ENCODE results near the gene ZC3H12D.
"Not testable (repeated sequence)": the region's sequence is repeated elsewhere in the genome, so short reads cannot be mapped to it uniquely, and the experiment has no call there.

ZC3H12D gene

DNA sequence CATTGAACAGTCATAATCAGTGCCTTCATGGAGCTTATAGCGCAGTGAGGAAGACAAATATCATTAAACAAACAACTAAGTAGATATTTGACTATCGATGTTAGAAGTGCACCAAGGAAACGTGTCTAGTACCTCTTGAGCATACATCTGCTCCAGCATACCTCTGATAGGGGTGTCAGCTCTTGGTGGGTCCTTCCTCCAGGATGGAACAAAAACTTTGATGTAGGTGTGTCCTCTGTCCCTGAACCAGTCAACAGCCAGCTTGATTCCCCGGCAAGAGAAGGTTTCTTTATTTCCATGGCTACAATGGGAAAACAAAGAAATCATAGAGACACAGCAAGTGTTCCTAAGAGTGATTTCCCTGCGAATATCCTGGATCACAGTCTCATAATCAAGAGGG, 23.1 kb downstream of the ZC3H12D start:
- Histone ChIP-seq H3K4me3 (ENCODE audit: low read length) (no peak overlapping the region), H4K20me1 (ENCODE audit: control insufficient read depth, insufficient read depth, low read depth, low read length) (no peaks in the 10 kb centered on the region), H3K4me1 (ENCODE audit: control insufficient read depth, low read length) (peaks cover 27% of the 10 kb centered on the region), H3K27me3 (ENCODE audit: control insufficient read depth, low read length) (no peaks in the 10 kb centered on the region), H3K79me2 (ENCODE audit: control insufficient read depth, low read length) (peaks cover 40% of the 10 kb centered on the region), H3K9me2 (replicated peaks; ENCODE audit: control insufficient read depth, low read length) (no peaks in the 10 kb centered on the region), H3K36me3 (ENCODE audit: control insufficient read depth, low read length) (peaks cover 79% of the 10 kb centered on the region), H3F3A (ENCODE audit: control insufficient read depth, insufficient read depth) (peaks cover 8% of the 10 kb centered on the region; the same call in 1 of the 2 replicates), H3K4me2 (ENCODE audit: low read length) (no peak overlapping the region), H3K27ac (ENCODE audit: low read depth, low read length) (no peak overlapping the region), H3K9me3 (ENCODE audit: control insufficient read depth, insufficient read depth, low read length) (no peaks in the 10 kb centered on the region)
- no peak for TF ChIP-seq EZH2phosphoT487 (IDR thresholded peaks at IDR 0.05; ENCODE audit: borderline replicate concordance, low read length)
- TF ChIP-seq, protein P1, sequence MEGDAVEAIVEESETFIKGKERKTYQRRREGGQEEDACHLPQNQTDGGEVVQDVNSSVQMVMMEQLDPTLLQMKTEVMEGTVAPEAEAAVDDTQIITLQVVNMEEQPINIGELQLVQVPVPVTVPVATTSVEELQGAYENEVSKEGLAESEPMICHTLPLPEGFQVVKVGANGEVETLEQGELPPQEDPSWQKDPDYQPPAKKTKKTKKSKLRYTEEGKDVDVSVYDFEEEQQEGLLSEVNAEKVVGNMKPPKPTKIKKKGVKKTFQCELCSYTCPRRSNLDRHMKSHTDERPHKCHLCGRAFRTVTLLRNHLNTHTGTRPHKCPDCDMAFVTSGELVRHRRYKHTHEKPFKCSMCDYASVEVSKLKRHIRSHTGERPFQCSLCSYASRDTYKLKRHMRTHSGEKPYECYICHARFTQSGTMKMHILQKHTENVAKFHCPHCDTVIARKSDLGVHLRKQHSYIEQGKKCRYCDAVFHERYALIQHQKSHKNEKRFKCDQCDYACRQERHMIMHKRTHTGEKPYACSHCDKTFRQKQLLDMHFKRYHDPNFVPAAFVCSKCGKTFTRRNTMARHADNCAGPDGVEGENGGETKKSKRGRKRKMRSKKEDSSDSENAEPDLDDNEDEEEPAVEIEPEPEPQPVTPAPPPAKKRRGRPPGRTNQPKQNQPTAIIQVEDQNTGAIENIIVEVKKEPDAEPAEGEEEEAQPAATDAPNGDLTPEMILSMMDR (IDR thresholded peaks at IDR 0.05; ENCODE audit: low read depth, low read length, poor library complexity, severe bottlenecking): no peak

DNA sequence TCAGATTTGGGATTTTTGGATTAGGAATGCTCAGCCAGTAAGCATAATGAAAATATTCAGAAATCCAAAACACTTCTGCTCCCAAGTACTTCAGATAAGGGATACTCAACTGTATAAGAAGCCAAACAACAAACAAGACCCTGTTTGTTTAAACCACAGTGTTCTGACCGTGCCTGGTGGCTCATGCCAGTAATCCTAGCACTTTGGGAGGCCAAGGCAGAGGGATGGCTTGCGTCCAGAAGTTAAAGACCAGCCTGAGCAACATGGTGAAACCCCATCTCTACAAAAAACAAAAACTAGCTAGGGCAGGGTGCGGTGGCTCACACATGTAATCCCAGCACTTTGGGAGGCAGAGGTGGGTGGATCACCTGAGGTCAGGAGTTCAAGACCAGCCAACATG, 24.6 kb downstream of the ZC3H12D start:
- not testable (repeated sequence) for H3F3A ChIP-seq (ENCODE audit: control insufficient read depth, insufficient read depth); H3K4me3 ChIP-seq (ENCODE audit: low read length); H3K27me3 ChIP-seq (ENCODE audit: control insufficient read depth, low read length); H4K20me1 ChIP-seq (ENCODE audit: control insufficient read depth, insufficient read depth, low read depth, low read length); H3K9me3 ChIP-seq (ENCODE audit: control insufficient read depth, insufficient read depth, low read length); H3K9me2 ChIP-seq (replicated peaks; ENCODE audit: control insufficient read depth, low read length); H3K4me2 ChIP-seq (ENCODE audit: low read length); H3K27ac ChIP-seq (ENCODE audit: low read depth, low read length)
- H3K79me2 ChIP-seq (ENCODE audit: control insufficient read depth, low read length): peaks cover 26% of the 10 kb centered on the region
- peaks cover 79% of the 10 kb centered on the region for H3K36me3 ChIP-seq (ENCODE audit: control insufficient read depth, low read length)
- H3K4me1 ChIP-seq (ENCODE audit: control insufficient read depth, low read length): peaks cover 13% of the 10 kb centered on the region

DNA sequence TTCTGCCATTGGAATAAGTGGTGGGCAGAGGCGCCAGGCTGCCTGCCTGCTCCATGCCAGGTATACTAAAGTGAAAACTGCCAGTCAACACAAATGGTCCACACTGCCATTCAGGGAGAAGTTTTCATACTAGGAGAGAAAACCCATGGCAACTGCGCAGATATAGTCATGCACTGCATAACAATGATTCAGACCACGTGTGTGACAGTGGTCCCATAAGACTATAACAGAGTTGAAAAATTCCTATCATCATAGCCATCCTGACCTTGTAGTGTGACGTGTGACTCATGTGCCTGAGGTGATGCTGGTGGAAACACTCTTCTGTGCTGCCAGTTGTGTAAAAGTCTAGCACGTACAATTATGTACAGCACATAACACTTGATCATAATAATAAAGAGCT, 25.1 kb downstream of the ZC3H12D start:
- no peaks in the 10 kb centered on the region for H3F3A ChIP-seq (ENCODE audit: control insufficient read depth, insufficient read depth)
- H3K27ac ChIP-seq (ENCODE audit: low read depth, low read length): no peak overlapping the region
- no peaks in the 10 kb centered on the region for H4K20me1 ChIP-seq (ENCODE audit: control insufficient read depth, insufficient read depth, low read depth, low read length)
- H3K4me3 ChIP-seq (ENCODE audit: low read length): no peak overlapping the region
- H3K9me3 ChIP-seq (ENCODE audit: control insufficient read depth, insufficient read depth, low read length): no peaks in the 10 kb centered on the region
- H3K36me3 ChIP-seq (ENCODE audit: control insufficient read depth, low read length): peaks cover 78% of the 10 kb centered on the region
- H3K4me2 ChIP-seq (ENCODE audit: low read length): no peak overlapping the region
- no peaks in the 10 kb centered on the region for H3K27me3 ChIP-seq (ENCODE audit: control insufficient read depth, low read length)
- TF ChIP-seq, protein P1 (IDR thresholded peaks at IDR 0.05; ENCODE audit: low read depth, low read length, poor library complexity, severe bottlenecking): no peak
- TF ChIP-seq EZH2phosphoT487 (IDR thresholded peaks at IDR 0.05; ENCODE audit: borderline replicate concordance, low read length): no peak
- no peaks in the 10 kb centered on the region for H3K9me2 ChIP-seq (replicated peaks; ENCODE audit: control insufficient read depth, low read length)
- H3K4me1 ChIP-seq (ENCODE audit: control insufficient read depth, low read length): peaks cover 8% of the 10 kb centered on the region
- peaks cover 21% of the 10 kb centered on the region for H3K79me2 ChIP-seq (ENCODE audit: control insufficient read depth, low read length)

DNA sequence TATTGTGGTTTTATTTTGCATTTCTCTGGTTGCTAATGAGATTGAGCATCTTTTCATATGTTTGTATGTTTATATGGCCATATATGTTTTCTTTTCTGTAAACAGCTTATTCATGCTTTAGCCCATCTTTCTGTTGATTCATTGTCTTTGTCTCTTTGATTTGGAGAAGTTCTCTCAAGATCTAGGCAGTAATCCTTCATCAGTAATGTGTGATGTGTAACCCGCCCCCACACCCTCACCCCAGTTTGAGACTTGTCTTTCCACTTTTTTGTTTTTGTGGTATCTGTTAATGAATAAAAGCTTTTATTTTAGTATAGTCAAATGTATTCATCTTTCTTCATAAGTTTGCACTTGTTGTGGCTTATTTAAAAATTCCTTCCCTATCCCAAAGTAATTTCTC, 26.0 kb downstream of the ZC3H12D start:
- no peaks in the 10 kb centered on the region; the same call in 1 of the 2 replicates for H3K4me1 ChIP-seq (ENCODE audit: control insufficient read depth, low read length)
- H3K4me2 ChIP-seq (ENCODE audit: low read length): no peak overlapping the region
- H3K79me2 ChIP-seq (ENCODE audit: control insufficient read depth, low read length): peaks cover 12% of the 10 kb centered on the region
- H3F3A ChIP-seq (ENCODE audit: control insufficient read depth, insufficient read depth): no peaks in the 10 kb centered on the region
- H3K4me3 ChIP-seq (ENCODE audit: low read length): no peak overlapping the region
- H4K20me1 ChIP-seq (ENCODE audit: control insufficient read depth, insufficient read depth, low read depth, low read length): no peaks in the 10 kb centered on the region
- H3K9me2 ChIP-seq (replicated peaks; ENCODE audit: control insufficient read depth, low read length): no peaks in the 10 kb centered on the region
- H3K9me3 ChIP-seq (ENCODE audit: control insufficient read depth, insufficient read depth, low read length): no peaks in the 10 kb centered on the region
- TF ChIP-seq, protein P1 (IDR thresholded peaks at IDR 0.05; ENCODE audit: low read depth, low read length, poor library complexity, severe bottlenecking): no peak
- TF ChIP-seq EZH2phosphoT487 (IDR thresholded peaks at IDR 0.05; ENCODE audit: borderline replicate concordance, low read length): no peak
- H3K27me3 ChIP-seq (ENCODE audit: control insufficient read depth, low read length): no peaks in the 10 kb centered on the region
- no peak overlapping the region for H3K27ac ChIP-seq (ENCODE audit: low read depth, low read length)
- peaks cover 74% of the 10 kb centered on the region for H3K36me3 ChIP-seq (ENCODE audit: control insufficient read depth, low read length)

Data from DOHH2 (cell line).